HG03439 (cell line): ENCODE data around the gene IFNA17.
"Not testable (repeated sequence)": the region's sequence is repeated elsewhere in the genome, so short reads cannot be mapped to it uniquely, and the experiment has no call there.

Experiments used
- ATAC-seq: cut with Tn5 transposase; IDR thresholded peaks from one replicate; pipeline ENCODE4 v1.9.1; 2021; ENCODE audit warnings: mild to moderate bottlenecking, moderate library complexity; ENCODE audit not compliant: unreplicated experiment

IFNA17 gene

GRCh38 chr9:21212160-21212559 is 15.9 kb downstream of the IFNA17 start:
- ATAC-seq, result not testable (repeated sequence)

- not testable (repeated sequence) for ATAC-seq
Measured at GRCh38 chr9:21210782-21211181, 17.2 kb downstream of the IFNA17 start.

GRCh38 chr9:21210311-21210710 is 17.7 kb downstream of the IFNA17 start:
- no peak for ATAC-seq

GRCh38 chr9:21207043-21207442 is 21.0 kb downstream of the IFNA17 start, which contains the start of gene IFNA10:
Gene IFNA10, minus strand, starts transcription at chr9:21207143. Its CDS starts 46 bp downstream, at chr9:21207097.
- not testable (repeated sequence) for ATAC-seq

- no peak for ATAC-seq
Measured at GRCh38 chr9:21205204-21205603, 22.8 kb downstream of the IFNA17 start.

- not testable (repeated sequence) for ATAC-seq
Measured at GRCh38 chr9:21202105-21202504, 25.9 kb downstream of the IFNA17 start, which contains the start of gene IFNA7. Gene IFNA7, minus strand, starts transcription at chr9:21202205. Its CDS starts 40 bp downstream, at chr9:21202165.

- ATAC-seq, result peak; percentile 92
Measured at GRCh38 chr9:21194867-21195776, 32.9 kb downstream of the IFNA17 start.

GRCh38 chr9:21187487-21187886 is 40.5 kb downstream of the IFNA17 start, which contains the start of gene IFNA4:
Gene IFNA4, minus strand, starts transcription at chr9:21187587. Its CDS starts 56 bp downstream, at chr9:21187531.
- not testable (repeated sequence) for ATAC-seq

- peak; percentile 90 for ATAC-seq
Measured at GRCh38 chr9:21182810-21183736, 44.9 kb downstream of the IFNA17 start.
